A673 (cell line): Measurements from ENCODE around the gene ABCB8. TPM values are rescaled to one million over a fixed set of nuclear protein-coding genes. Genes with fewer than 3 reads are reported as not detected.
"Not testable (repeated sequence)": the region's sequence is repeated elsewhere in the genome, so short reads cannot be mapped to it uniquely, and the experiment has no call there.

Experiments
- BruUV-seq: library from RNA; stranded (reverse); fragments of 400-500 nt; replicated peaks from 2 replicates; lab custom pipeline; 2021; lab: Mats Ljungman, UMichigan
- CTCF ChIA-PET: fragments of 300-600 bp; sonication (Branson Sonifier 250); formaldehyde crosslinking; loops from one replicate; lab custom pipeline; 2022; ENCODE audit warnings: antibody characterized with exemption; lab: Charles Lee
- POLR2A ChIA-PET: fragments of 300-600 bp; sonication (Branson Sonifier 250); formaldehyde crosslinking; loops from one replicate; lab custom pipeline; 2022; ENCODE audit warnings: antibody characterized with exemption; ENCODE audit not compliant: low non-redundant PET; lab: Charles Lee
- DNase-seq: peaks from one replicate; pipeline ENCODE4 v3.0.0-alpha.2; 2015; ENCODE audit warnings: low spot score
- H3K27ac ChIP-seq: fragments of 200-600 bp; sonication (generic); 2 replicates; pipeline ENCODE4 v1.5.1; 2016; ENCODE audit warnings: mixed run types, low read depth, mild to moderate bottlenecking, mixed read lengths, antibody characterized with exemption, low read length; ENCODE audit not compliant: poor library complexity, severe bottlenecking
- H3K27me3 ChIP-seq: fragments of 200-600 bp; sonication (generic); replicated peaks from 2 replicates; pipeline ENCODE4 v1.6.1; 2017; ENCODE audit warnings: mixed run types, low read depth, mild to moderate bottlenecking, mixed read lengths, antibody characterized with exemption, low read length; ENCODE audit not compliant: insufficient read depth, poor library complexity
- H3K36me3 ChIP-seq: fragments of 200-600 bp; sonication (generic); 2 replicates; pipeline ENCODE4 v1.6.1; 2016; ENCODE audit warnings: mixed run types, mild to moderate bottlenecking, mixed read lengths, antibody characterized with exemption, low read length; ENCODE audit not compliant: insufficient read depth, poor library complexity, severe bottlenecking
- H3K4me1 ChIP-seq: fragments of 200-600 bp; sonication (generic); 2 replicates; pipeline ENCODE4 v1.6.1; 2017; ENCODE audit warnings: mixed run types, mild to moderate bottlenecking, mixed read lengths, antibody characterized with exemption, low read length; ENCODE audit not compliant: insufficient read depth, poor library complexity, severe bottlenecking
- H3K4me3 ChIP-seq: fragments of 200-600 bp; sonication (generic); 2 replicates; pipeline ENCODE4 v1.5.1; 2016; ENCODE audit warnings: low read depth, mixed run types, mild to moderate bottlenecking, mixed read lengths, low read length; ENCODE audit not compliant: poor library complexity, severe bottlenecking
- H3K9me3 ChIP-seq: fragments of 200-600 bp; sonication (generic); 2 replicates; pipeline ENCODE4 v1.6.1; 2016; ENCODE audit warnings: mixed run types, low read depth, mild to moderate bottlenecking, mixed read lengths, antibody characterized with exemption, low read length; ENCODE audit not compliant: poor library complexity, severe bottlenecking
- CTCF ChIP-seq: fragments of 300-800, 200-600 bp; sonication (generic); conservative IDR thresholded peaks from 2 replicates; pipeline ENCODE4 v1.5.1; 2017; ENCODE audit warnings: low read depth, mild to moderate bottlenecking, antibody characterized with exemption, low read length, moderate library complexity, mixed read lengths
- EZH2 ChIP-seq: fragments of 200-600 bp; sonication (generic); IDR thresholded peaks from 2 replicates; pipeline ENCODE4 v1.6.1; 2017; ENCODE audit warnings: borderline replicate concordance, low read depth, mild to moderate bottlenecking, mixed read lengths, antibody characterized with exemption, low read length; ENCODE audit not compliant: poor library complexity, severe bottlenecking
- intact Hi-C: fragments of 100-400 bp; cut with micrococcal nuclease; formaldehyde crosslinking; loops from one replicate; pipeline ENCODE4 v1.10.0; 2022; ENCODE audit not compliant: unreplicated experiment
- total RNA-seq: library from RNA; stranded (reverse); gene quantifications from 2 replicates; pipeline ENCODE4 v1.2.3, GENCODE V29; 2021

The ABCB8 gene
- total RNA-seq, 1 experiment from 2014 or later, result 50.9 TPM

GRCh38 chr7:151040616-151041375 is 12.5 kb downstream of the ABCB8 start:
- no TSS peak for BruUV-seq
- Histone ChIP-seq H3K9me3 (no peaks in the 10 kb centered on the region), H3K36me3 (no peaks in the 10 kb centered on the region), H3K27me3 (no peaks in the 10 kb centered on the region), H3K4me1 (peaks cover 9% of the 10 kb centered on the region), H3K4me3 (no peak overlapping the region), H3K27ac (no peak overlapping the region)
- ChIA-PET CTCF (no interaction called here), POLR2A (no interaction called here)
- DNase-seq, result no peak
- TF ChIP-seq CTCF (no peak), EZH2 (no peak)
- intact Hi-C loops, result no loop called here

DNA sequence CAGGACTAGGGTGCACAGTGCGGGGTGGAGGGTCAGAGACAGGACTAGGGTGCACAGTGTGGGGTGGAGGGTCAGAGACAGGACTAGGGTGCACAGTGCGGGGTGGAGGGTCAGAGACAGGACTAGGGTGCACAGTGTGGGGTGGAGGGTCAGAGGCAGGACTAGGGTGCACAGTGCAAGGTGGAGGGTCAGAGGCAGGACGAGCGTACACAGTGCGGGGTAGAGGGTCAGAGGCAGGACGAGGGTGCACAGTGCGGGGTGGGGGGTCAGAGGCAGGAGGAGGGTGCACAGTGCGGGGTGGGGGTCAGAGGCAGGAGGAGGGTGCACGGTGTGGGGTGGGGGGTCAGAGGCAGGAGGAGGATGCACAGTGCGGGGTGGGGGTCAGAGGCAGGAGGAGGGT is 15.2 kb downstream of the ABCB8 start:
- H3K4me1 ChIP-seq, H3K36me3 ChIP-seq, DNase-seq, H3K9me3 ChIP-seq, intact Hi-C loops, H3K27me3 ChIP-seq, H3K4me3 ChIP-seq, BruUV-seq, POLR2A ChIA-PET, H3K27ac ChIP-seq, CTCF ChIA-PET: not testable (repeated sequence)

- intact Hi-C loops, result no loop called here
- no peaks in the 10 kb centered on the region for H3K9me3 ChIP-seq
- no peak overlapping the region for H3K27ac ChIP-seq
- CTCF ChIA-PET, result no interaction called here
- no peak for DNase-seq
- POLR2A ChIA-PET, result no interaction called here
- peaks cover 5% of the 10 kb centered on the region for H3K4me1 ChIP-seq
- no peaks in the 10 kb centered on the region for H3K27me3 ChIP-seq
- TF ChIP-seq CTCF (no peak), EZH2 (no peak)
- H3K36me3 ChIP-seq, result no peaks in the 10 kb centered on the region
- no peak overlapping the region for H3K4me3 ChIP-seq
- BruUV-seq, result no TSS peak
Measured at GRCh38 chr7:151043959-151044358, 15.7 kb downstream of the ABCB8 start.

- BruUV-seq, result no TSS peak
- Histone ChIP-seq H3K4me1 (no peaks in the 10 kb centered on the region), H3K27ac (no peak overlapping the region), H3K36me3 (no peaks in the 10 kb centered on the region), H3K9me3 (no peaks in the 10 kb centered on the region), H3K4me3 (no peak overlapping the region), H3K27me3 (no peaks in the 10 kb centered on the region)
- ChIA-PET CTCF (no interaction called here), POLR2A (no interaction called here)
- intact Hi-C loops, result no loop called here
- TF ChIP-seq EZH2 (no peak), CTCF (no peak)
- DNase-seq, result no peak
Measured at GRCh38 chr7:151045262-151045661, 17.0 kb downstream of the ABCB8 start.
